NCI-H460 (cell line): ENCODE measurements around the gene FAM204A. TPM values are rescaled to one million over a fixed set of nuclear protein-coding genes. Genes with fewer than 3 reads are reported as not detected.

ENCODE experiments used
- DNase-seq: peaks from one replicate; pipeline ENCODE4 v3.0.0-alpha.2; 2016; ENCODE audit warnings: low read depth; ENCODE audit errors: extremely low read depth
- total RNA-seq: library from RNA; depleted of rRNA; stranded (reverse); fragments of >200 nt; shearing (Covaris generic); gene quantifications from 2 replicates; pipeline ENCODE4 v1.2.3, GENCODE V29; 2014

The FAM204A gene
- total RNA-seq, 1 experiment from 2014 or later = 121 TPM

DNA sequence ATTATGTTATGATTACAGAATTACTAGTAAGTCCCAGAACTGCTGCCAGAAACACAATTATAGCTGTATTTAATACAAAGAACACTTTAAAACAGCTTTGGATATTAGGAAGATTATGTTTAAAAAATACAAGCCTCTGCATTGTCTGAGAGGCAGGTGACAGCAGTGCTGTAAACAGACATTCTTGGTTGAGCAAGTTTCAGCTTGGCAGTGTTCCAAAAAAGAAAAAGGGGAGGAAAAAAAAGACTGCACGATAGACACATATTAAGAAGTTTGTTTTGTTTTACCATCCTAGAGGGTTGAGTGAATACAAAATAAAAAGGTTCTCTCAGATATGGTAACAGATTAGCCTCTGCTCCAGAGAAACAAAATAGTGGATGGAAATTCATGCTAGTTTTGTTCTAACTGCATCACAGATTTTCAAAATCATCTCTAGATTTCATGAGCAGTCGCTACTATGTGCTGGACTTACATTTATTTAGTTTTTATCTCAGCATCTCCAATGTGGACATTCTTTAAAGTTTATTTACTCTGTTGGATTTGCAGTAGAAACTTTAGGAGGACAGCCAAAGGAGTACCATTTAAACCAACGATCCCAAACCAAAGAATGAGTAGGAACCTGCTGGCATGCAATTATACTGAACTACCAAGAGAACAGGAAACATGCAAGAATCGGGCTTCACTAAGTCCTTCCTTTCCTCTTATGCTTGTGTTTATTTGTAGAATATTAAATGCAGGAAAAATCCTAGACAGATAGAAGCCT lies 9.0 kb downstream of the FAM204A start:
- no peak for DNase-seq

DNA sequence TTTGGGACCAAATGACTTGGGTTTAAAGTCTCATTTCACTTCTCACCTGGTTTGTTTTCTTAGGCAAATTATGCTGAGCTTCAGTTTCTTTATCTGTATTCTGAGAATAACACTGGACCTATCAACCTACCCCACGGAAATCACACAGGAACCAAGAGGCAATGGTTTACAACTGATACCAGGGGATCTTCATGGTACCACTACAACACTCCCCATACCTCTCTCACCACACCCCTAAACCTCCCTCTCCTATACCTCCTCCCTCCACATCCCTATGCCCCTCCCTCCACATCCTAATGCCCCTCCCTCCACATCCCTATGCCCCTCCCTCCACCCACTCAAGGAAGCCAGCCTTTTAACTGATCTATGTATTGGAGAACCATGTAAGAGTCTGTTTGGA lies 9.9 kb downstream of the FAM204A start:
- DNase-seq = no peak

DNA sequence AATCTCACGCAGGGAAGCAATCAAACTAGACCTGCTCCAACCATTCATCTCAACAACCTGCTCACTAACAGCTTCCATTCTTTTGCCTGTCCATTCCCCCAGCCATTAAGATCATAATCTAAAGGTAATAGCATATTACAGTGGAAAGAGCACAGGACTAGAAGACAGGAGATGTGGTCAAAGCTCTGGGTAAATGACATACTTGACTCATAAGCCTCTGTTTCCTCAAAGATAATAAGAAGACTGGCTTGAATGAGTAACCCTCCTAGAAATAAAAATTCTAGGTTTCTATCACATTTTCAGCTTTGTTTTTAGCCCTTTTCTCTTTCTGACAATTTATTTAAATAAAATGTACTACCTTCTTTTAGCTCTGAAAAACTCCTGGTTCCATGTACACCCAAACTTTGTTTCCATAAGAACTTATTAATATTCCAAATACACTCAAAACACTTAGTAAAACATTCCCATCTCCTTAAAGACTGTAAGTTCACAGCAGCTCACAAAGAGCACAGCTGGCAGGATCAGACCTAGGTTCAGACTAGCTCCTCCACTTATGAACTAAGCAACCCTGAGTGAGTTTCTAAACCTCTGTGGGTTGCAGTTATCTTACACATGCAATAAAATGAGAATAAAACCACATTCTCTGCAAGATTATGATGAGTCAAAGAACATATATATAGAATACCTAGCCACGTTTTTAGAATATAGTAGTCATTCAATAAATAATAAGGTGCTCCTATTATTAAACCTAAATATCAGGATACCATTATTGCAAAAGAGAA lies 11.6 kb downstream of the FAM204A start:
- DNase-seq = no peak

DNA sequence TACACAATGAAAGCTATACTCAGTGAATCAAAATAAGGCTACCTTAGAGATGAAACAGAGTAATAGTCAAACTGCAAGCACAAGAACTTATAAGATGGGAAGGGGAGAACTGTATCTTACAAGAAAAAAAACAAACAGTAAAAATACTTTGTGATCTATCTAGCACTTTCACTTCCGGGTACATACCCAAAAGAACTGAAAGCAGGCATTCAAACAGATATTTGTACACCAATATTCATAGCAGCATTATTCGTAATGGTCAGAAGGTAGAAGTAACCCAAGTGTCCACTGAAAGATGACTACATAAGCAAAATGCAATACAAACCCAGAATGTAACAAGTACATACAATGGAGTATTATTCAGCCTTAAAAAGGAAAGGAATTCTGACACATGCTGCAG lies 18.0 kb downstream of the FAM204A start:
- DNase-seq = no peak

DNA sequence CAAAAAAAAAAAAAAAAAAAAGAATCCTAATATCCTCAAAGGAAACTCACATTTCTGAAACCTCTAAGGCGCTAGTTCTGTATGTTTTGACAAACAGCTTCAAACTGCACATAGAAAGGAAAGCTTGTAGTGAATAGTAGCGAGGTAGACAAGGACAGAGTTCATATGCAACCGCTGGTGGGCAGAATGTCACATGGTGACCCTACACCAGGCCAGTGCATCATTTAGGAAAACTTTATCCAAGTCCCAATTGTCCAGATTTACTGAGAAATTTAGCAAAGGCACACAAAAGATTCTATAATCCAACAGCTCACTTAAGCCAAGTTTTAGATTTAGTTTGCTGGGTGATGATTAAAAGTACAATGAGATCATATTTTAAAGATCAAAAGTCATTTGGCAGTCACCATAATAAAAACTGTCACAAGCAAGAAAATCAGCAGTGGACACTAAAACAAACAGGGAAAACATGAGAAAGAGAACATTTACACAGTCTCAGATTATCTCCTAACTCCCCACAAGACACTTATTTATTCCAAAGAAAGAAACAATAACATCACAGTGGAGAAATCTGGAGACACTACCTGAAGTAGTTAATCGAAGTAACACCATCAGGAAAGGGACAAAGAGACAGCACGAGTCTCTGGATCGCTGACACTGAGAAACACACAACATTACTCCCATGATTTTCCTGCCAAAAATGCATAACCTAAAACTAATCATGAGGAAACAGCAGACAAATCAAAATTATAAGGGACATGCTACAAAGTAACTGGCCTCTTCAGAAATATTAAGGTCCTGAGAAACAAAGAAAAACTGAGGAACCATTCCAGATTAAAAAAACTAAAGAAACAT lies 20.2 kb downstream of the FAM204A start:
- no peak for DNase-seq

DNA sequence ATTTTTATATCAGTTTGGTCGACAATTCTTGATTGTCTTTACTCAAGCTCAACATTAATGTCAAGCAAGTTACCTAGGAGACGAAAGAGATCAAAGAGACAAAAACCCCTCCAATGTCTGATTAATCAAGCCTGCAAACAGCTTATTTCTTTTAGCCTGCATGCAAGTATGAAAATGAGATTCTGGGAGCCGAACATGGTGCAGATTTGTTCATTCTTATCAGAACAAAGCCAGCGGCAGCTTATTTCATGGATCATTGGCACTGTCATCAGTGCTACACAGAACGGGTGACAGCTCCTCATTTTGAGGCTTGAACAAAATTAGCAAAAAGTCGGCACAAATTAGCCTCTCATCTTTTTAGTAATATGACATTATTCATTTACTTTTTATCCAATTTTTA lies 26.5 kb downstream of the FAM204A start:
- no peak for DNase-seq

DNA sequence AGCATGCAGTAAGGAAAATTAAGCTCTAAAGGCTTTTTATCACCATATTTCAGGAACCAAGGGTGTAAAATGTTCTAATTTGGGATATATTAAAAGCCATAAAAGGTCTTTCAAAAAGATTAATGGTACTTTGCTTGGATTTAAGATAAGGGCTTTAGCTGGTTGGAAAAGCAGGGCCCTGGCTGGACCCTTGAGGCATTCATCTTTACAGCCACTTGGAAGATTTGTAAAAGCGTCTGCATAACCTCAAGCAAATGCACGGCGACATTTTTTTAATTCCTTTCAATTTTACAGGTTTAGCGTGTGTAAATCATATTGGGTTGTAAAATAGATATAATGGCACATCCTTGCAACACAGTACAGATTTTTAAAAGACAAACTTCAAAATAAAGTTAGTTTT lies 27.2 kb downstream of the FAM204A start:
- DNase-seq = no peak

DNA sequence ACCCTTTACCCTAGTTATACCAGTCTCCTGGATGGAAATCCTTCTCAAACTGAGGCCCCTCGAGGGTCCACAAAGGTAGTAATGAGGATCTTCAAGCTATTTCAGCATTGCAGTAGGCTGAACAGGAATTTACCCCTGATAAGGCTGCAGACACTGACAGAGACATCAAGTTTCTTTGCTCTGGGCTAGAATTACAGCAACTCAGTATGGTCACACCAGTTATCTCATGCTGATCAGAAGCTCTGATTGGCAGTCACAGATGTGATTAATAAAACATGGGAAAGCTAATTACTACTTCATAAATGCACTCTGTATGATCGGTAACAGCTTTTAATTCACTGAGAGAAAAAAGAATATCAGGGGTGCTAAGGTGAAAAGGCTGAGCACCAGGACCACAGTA lies 30.6 kb downstream of the FAM204A start:
- DNase-seq = no peak

DNA sequence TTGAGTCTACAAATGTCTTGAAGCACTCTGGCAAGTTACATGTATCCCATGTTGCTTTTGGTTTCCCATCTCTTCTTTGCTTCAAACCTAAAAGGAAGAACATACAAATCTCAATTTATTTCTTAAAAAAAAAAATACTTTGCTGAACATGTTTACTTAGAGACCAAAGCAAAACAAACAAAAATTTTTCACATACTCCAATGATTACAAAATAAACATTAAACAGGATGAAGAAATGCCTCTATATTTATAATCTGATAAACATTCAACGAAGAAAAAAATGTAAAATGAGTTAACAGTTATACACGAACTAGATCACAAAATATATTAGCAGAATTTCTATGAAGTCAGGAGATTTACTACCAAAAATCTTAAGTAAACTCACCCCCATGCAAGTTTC lies 31.3 kb downstream of the FAM204A start:
- no peak for DNase-seq

DNA sequence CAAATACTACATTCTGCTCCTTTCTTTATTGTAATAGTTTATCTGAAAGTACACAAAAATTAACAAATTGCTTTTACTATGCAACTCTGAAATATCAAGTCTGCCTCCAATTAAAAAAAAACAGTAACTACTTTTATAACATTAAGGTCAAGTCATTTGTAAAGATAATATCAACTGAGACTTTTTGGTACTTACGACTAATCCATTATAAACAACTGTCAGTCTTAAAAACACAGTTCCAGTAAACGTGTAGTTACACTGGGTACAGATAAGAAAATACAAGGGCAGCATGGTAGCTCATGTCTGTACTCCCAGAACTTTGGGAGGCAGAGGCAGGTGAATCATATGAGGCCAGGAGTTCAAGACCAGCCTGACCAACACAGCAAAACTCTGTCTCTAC lies 32.2 kb downstream of the FAM204A start:
- no peak for DNase-seq

DNA sequence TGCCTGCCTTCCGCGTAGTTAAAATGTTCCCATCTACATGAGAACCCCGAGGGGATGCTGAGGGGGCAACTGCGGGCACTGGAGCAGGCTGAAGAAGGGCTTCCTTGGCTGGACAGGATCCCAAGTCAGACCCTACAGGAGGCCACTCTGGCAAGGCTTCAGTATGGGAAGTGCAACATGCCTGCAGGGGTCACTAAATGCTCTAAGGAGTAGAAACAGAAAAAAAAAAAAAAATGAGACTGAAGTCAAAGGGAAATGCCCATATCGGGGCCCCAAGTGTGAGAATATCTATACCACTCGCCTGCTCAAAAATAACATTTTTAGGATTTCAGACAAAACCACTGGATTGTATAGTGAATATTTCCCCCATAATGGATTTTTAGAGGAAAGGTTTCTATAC lies 33.5 kb downstream of the FAM204A start:
- no peak for DNase-seq

DNA sequence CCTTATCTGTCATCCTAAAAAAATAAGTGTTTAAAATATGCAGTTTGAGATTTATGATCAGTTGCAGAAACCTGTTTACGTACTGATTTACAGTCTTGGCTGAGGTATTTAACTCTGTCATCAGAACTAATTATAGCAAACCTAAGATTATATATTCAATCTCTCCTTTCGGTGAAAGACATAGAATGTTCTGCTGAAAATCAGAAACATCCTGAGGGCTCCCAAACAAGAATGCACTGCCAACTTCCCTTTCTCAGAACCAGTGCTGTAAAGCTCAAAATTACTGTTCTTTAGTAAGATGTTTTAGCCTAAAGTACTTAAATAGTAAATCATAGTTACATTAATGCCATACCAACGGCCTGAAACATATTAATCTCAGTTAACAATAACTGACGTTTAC lies 34.3 kb downstream of the FAM204A start:
- no peak for DNase-seq

DNA sequence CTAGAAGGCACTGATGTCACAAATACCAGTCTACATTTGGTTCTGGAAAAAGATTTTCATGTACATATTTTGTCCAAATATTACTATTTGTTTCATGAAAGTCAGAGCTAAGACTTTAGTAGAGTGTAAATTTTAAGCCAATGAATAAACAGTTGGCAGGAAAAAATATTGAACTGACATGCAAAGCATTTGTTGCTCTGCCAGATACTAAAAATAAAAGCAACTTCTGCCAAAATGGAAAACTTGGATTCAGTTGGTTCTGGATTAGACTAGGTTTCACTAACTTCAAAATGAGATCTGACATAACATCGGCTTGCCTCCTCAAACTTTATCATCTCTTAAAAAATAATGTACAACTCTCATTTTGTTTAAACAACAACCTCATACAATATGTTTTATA lies 34.9 kb downstream of the FAM204A start:
- no peak for DNase-seq

DNA sequence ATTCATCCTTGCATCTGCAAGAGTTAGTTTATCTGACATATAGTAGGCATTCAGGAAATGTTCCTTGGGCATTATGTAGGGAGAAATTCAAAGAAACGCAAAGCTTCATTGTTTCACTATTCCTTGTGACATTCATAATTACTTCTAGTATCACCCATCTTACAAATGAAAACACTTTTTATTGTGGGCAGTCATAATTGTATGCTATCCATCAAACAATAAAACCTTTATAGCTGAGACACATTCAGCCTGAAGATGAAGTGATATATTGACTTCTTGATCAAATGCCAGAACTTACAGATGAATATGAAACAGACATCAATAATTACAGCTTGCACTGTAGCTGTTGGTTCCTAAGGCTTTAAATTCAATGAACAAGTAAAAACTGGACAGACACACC lies 36.4 kb downstream of the FAM204A start:
- no peak for DNase-seq

DNA sequence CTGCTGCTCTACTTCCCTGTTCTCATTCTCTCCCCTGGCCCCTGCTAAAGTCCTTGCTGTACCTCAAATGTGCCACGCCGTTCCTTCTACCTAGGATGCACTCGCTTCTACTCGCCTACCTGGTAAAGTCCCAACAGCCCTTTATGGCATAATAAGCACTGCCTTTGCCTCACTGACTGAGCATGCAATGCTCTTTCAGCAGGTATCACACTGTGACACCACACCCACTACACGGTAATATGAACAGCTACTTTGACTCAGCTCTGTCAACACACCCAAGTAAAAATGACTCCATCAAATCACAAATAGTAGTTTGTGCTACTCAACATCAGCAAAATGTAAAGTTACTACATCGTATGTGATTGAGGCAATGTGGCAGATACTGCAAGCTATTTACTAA lies 37.6 kb downstream of the FAM204A start:
- DNase-seq = no peak

DNA sequence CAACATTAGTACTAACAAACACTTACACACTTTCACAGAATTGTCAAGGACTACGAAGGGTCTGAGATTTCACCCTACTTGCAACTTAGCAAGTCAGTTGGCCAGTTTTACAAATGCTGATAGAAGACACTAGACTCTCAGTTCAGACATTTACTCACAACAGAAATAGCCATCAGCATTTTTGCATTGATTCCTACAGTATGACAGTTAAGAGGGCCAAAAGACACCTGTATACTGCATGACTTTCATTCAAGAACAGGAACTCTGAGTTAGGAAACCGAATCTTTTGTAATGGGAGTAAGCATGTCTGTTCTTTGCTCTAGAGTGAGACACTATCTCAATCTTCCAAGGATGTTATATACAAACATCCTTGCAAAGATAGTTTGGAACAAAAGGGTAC lies 40.9 kb downstream of the FAM204A start:
- no peak for DNase-seq

DNA sequence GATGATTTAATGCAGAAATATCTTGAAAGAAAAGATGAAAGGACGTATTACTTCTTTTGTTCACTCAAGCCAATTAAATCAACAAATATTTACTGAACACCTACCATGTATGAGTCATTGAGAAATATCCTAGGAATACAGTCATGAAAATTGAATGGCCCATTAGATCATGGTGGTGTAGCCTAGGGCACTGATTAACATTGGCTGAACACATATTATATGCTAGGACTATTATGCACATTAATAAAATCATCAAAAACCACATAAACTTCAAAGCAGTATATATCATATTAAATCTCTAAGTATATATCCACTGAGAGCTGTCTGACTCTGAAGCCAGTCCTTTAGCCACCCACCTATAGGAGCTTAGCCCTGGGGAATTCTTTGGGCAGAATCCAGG lies 41.8 kb downstream of the FAM204A start:
- DNase-seq = no peak

DNA sequence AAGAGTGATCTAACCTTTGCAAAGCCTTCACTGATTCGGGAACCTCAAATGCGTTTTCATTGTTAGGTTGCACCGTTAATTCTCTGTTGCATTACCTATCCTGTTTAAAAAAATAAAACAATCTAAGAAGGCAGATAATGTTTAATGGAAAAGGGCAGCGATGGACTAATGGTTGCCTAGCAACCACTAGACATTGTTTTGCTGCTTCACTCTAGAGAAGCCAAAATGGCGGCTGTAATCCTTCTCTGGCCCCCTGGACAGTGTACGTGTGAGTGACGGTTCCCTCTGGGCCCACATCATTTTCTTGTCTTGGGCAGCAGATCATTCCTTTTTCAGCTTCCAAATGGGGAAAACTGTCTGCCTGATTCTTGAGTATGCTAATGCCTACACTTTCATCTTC lies 43.3 kb downstream of the FAM204A start:
- no peak for DNase-seq

DNA sequence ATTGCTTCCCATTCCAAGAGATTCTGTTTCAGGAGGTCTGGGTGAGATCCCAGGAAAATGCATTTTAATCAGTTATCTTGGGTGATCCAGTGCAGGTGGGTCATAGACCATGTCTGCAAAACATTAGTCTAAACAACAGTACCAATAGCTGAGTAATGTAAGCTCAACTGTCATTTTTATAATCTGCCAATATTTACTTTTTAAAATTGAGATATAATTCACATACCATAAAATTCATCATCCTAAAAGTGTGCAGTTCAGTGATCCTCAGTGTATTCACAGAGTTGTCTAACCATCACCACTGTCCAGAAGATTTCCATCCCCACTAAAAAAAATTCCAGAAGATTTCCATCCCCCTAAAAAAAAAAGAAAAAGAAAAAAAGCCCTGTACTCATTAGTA lies 51.0 kb downstream of the FAM204A start:
- no peak for DNase-seq

DNA sequence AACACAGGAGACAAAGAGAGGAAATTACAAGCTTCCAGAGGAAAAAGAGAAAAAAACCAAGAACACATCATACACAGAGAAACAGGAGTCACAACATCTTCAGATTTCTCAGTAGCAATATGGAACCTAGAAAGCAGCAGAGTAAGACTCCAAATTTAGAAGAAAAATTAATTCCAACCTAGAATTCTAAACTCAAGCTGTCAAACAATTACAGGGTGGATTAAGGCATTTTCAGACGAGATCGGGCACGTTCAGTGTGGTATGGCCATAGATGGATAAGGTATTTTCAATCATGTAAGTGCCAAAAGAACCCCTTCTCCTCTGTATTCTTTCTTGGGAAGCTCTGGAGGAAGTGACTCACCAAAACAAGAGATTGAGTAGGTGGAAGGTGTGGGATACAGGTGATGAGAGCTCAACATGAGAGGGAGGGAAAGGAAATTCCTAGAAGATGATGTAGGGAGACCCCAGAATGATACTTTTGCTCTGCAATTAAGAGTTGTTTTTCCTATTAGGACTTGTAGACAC lies 51.6 kb downstream of the FAM204A start:
- no peak for DNase-seq
